HEK293 (cell line): ENCODE measurements around the gene AJM1.

Experiments
- GLI2 ChIP-seq: fragments of 450-650 bp; formaldehyde crosslinking; IDR thresholded peaks from 2 replicates; pipeline ENCODE4; 2017; ENCODE audit warnings: missing biosample characterization, missing genetic modification characterization, low read depth, borderline replicate concordance
- HOXC10 ChIP-seq: sonication (generic); formaldehyde crosslinking; IDR thresholded peaks from 2 replicates; pipeline ENCODE4 v1.8.1; 2023; ENCODE audit warnings: mild to moderate bottlenecking, missing genetic modification reagents
- SP2 ChIP-seq: fragments of 450-650 bp; formaldehyde crosslinking; IDR thresholded peaks from 2 replicates; pipeline ENCODE4 v1.5.1; 2016; ENCODE audit warnings: missing biosample characterization, missing genetic modification characterization
- SP3 ChIP-seq: fragments of 450-650 bp; formaldehyde crosslinking; IDR thresholded peaks from 2 replicates; pipeline ENCODE4 v1.5.1; 2016; ENCODE audit warnings: missing biosample characterization, missing genetic modification characterization
- ZBTB20 ChIP-seq: fragments of 450-650 bp; formaldehyde crosslinking; IDR thresholded peaks from 2 replicates; pipeline ENCODE4 v1.5.1; 2016; ENCODE audit warnings: missing biosample characterization, missing genetic modification characterization
- ZFP37 ChIP-seq: fragments of 450-650 bp; formaldehyde crosslinking; IDR thresholded peaks from 2 replicates; pipeline ENCODE4 v1.5.1; 2016; ENCODE audit warnings: missing biosample characterization, missing genetic modification characterization
- ZNF132 ChIP-seq: fragments of 450-650 bp; formaldehyde crosslinking; IDR thresholded peaks from 2 replicates; pipeline ENCODE4 v1.5.1; 2017; ENCODE audit warnings: missing biosample characterization, missing genetic modification characterization, borderline replicate concordance
- ZNF175 ChIP-seq: fragments of 450-650 bp; formaldehyde crosslinking; IDR thresholded peaks from 2 replicates; pipeline ENCODE4 v1.5.1; 2016; ENCODE audit warnings: missing biosample characterization, missing genetic modification characterization
- ZNF221 ChIP-seq: fragments of 450-650 bp; formaldehyde crosslinking; IDR thresholded peaks from 2 replicates; pipeline ENCODE4 v1.5.1; 2017; ENCODE audit warnings: missing biosample characterization, missing genetic modification characterization, borderline replicate concordance
- ZNF223 ChIP-seq: fragments of 450-650 bp; formaldehyde crosslinking; IDR thresholded peaks from 2 replicates; pipeline ENCODE4 v1.5.1; 2016; ENCODE audit warnings: missing biosample characterization, missing genetic modification characterization
- ZNF335 ChIP-seq: fragments of 450-650 bp; formaldehyde crosslinking; conservative IDR thresholded peaks from 2 replicates; pipeline ENCODE4 v1.5.1; 2016; ENCODE audit warnings: missing biosample characterization, missing genetic modification characterization
- ZNF341 ChIP-seq: fragments of 450-650 bp; formaldehyde crosslinking; IDR thresholded peaks from 2 replicates; pipeline ENCODE4; 2016; ENCODE audit warnings: low read depth, missing biosample characterization, missing genetic modification characterization
- ZNF654 ChIP-seq: fragments of 450-650 bp; formaldehyde crosslinking; IDR thresholded peaks from 2 replicates; pipeline ENCODE4 v1.5.1; 2016; ENCODE audit warnings: low read depth, missing biosample characterization, missing genetic modification characterization
- ZNF677 ChIP-seq: fragments of 450-650 bp; IDR thresholded peaks from 2 replicates; pipeline ENCODE4 v1.5.0; 2018; ENCODE audit warnings: missing biosample characterization, mild to moderate bottlenecking, missing genetic modification characterization, moderate library complexity
- ZNF76 ChIP-seq: fragments of 450-650 bp; formaldehyde crosslinking; IDR thresholded peaks from 2 replicates; pipeline ENCODE4; 2016; ENCODE audit warnings: low read depth, missing biosample characterization, missing genetic modification characterization, borderline replicate concordance
- ZNF776 ChIP-seq: fragments of 450-650 bp; formaldehyde crosslinking; IDR thresholded peaks from 2 replicates; pipeline ENCODE4 v1.5.0; 2017; ENCODE audit warnings: missing biosample characterization, missing genetic modification characterization, borderline replicate concordance
- ZSCAN16 ChIP-seq: fragments of 450-650 bp; formaldehyde crosslinking; IDR thresholded peaks from 2 replicates; pipeline ENCODE4 v1.5.1; 2016; ENCODE audit warnings: missing biosample characterization, missing genetic modification characterization
- TF ChIP-seq, protein P1 (sequence below): fragments of 450-650 bp; formaldehyde crosslinking; conservative IDR thresholded peaks from 2 replicates; pipeline ENCODE4 v1.5.1; 2016; ENCODE audit warnings: low read depth, missing biosample characterization, missing genetic modification characterization
- TF ChIP-seq, protein P2 (sequence below): fragments of 450-650 bp; formaldehyde crosslinking; IDR thresholded peaks from 2 replicates; pipeline ENCODE4 v1.5.1; 2016; ENCODE audit warnings: missing biosample characterization, missing genetic modification characterization, low read depth
- TF ChIP-seq, protein P3 (sequence below): fragments of 450-650 bp; formaldehyde crosslinking; IDR thresholded peaks from 2 replicates; pipeline ENCODE4 v1.5.1; 2016; ENCODE audit warnings: missing biosample characterization, missing genetic modification characterization
- TF ChIP-seq, protein P4 (sequence below): fragments of 450-650 bp; formaldehyde crosslinking; IDR thresholded peaks from 2 replicates; pipeline ENCODE4 v1.5.1; 2017; ENCODE audit warnings: missing biosample characterization, mild to moderate bottlenecking, missing genetic modification characterization, moderate library complexity

AJM1 gene

DNA sequence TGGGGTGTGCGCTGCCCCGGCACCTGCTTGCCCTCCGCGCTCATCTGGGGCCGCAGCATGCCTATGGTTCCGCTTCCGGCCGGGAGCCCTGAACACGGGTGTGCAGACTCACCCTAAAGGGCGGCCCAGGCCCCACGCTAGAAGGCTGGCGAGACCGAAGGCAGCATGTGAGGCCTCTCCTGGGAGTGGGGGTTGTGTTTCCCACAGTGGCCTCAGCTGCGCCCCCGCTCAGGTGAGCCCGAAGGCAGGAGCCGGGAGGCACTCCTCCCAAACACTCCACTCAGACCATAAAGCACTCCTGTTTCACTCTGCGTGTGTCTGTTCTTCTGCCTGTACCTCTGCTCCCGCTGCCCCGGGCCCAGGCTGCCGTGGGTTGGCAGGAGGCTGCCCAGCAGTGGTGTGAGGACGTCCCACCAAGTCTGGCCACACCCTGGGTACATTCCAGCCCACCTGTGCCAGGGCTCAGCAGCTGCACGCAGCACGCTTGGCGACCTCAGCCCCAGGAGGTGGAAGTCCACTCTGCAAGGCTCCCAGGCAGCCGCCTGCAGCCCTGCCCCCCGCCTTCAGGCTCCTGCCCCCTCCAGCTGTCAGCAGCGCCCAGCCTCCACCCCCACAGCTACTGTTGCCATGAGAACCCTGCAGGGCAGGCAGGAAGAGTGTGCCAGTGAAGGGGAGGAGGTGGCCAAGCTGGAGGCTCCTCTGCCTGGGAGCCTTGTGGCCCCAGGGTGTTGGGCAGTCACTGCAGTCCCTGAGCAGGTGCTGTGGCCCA lies 1.2 kb upstream of the AJM1 start (continued):
- TF ChIP-seq, protein P1, sequence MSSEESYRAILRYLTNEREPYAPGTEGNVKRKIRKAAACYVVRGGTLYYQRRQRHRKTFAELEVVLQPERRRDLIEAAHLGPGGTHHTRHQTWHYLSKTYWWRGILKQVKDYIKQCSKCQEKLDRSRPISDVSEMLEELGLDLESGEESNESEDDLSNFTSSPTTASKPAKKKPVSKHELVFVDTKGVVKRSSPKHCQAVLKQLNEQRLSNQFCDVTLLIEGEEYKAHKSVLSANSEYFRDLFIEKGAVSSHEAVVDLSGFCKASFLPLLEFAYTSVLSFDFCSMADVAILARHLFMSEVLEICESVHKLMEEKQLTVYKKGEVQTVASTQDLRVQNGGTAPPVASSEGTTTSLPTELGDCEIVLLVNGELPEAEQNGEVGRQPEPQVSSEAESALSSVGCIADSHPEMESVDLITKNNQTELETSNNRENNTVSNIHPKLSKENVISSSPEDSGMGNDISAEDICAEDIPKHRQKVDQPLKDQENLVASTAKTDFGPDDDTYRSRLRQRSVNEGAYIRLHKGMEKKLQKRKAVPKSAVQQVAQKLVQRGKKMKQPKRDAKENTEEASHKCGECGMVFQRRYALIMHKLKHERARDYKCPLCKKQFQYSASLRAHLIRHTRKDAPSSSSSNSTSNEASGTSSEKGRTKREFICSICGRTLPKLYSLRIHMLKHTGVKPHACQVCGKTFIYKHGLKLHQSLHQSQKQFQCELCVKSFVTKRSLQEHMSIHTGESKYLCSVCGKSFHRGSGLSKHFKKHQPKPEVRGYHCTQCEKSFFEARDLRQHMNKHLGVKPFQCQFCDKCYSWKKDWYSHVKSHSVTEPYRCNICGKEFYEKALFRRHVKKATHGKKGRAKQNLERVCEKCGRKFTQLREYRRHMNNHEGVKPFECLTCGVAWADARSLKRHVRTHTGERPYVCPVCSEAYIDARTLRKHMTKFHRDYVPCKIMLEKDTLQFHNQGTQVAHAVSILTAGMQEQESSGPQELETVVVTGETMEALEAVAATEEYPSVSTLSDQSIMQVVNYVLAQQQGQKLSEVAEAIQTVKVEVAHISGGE (tag by site-specific recombination): no peak
- no peak for TF ChIP-seq ZNF175
- 0 out of 2 replicates have a peak, but pooled peaks have one; percentile 0 for TF ChIP-seq ZFP37
- TF ChIP-seq ZNF776 (tag by site-specific recombination): no peak
- TF ChIP-seq ZNF677 (tag by site-specific recombination): no peak
- TF ChIP-seq, protein P2, sequence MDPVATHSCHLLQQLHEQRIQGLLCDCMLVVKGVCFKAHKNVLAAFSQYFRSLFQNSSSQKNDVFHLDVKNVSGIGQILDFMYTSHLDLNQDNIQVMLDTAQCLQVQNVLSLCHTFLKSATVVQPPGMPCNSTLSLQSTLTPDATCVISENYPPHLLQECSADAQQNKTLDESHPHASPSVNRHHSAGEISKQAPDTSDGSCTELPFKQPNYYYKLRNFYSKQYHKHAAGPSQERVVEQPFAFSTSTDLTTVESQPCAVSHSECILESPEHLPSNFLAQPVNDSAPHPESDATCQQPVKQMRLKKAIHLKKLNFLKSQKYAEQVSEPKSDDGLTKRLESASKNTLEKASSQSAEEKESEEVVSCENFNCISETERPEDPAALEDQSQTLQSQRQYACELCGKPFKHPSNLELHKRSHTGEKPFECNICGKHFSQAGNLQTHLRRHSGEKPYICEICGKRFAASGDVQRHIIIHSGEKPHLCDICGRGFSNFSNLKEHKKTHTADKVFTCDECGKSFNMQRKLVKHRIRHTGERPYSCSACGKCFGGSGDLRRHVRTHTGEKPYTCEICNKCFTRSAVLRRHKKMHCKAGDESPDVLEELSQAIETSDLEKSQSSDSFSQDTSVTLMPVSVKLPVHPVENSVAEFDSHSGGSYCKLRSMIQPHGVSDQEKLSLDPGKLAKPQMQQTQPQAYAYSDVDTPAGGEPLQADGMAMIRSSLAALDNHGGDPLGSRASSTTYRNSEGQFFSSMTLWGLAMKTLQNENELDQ (tag by site-specific recombination): no peak
- TF ChIP-seq ZNF654 (tag by site-specific recombination): no peak
- no peak for TF ChIP-seq ZNF132 (tag by site-specific recombination)
- 0 out of 2 replicates have a peak, but pooled peaks have one; percentile 24 for TF ChIP-seq ZBTB20 (tag by site-specific recombination)
- TF ChIP-seq, protein P3, sequence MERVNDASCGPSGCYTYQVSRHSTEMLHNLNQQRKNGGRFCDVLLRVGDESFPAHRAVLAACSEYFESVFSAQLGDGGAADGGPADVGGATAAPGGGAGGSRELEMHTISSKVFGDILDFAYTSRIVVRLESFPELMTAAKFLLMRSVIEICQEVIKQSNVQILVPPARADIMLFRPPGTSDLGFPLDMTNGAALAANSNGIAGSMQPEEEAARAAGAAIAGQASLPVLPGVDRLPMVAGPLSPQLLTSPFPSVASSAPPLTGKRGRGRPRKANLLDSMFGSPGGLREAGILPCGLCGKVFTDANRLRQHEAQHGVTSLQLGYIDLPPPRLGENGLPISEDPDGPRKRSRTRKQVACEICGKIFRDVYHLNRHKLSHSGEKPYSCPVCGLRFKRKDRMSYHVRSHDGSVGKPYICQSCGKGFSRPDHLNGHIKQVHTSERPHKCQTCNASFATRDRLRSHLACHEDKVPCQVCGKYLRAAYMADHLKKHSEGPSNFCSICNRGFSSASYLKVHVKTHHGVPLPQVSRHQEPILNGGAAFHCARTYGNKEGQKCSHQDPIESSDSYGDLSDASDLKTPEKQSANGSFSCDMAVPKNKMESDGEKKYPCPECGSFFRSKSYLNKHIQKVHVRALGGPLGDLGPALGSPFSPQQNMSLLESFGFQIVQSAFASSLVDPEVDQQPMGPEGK (tag by site-specific recombination): peak; percentile 91
- TF ChIP-seq ZNF221: no peak
- TF ChIP-seq SP2 (tag by site-specific recombination): peak; percentile 48
- TF ChIP-seq ZNF223 (tag by site-specific recombination): peak; percentile 79
- TF ChIP-seq SP3 (tag by site-specific recombination): peak; percentile 52
- no peak for TF ChIP-seq ZSCAN16 (tag by site-specific recombination)
- TF ChIP-seq ZNF341 (tag by site-specific recombination): peak; percentile 76
- TF ChIP-seq, protein P4, sequence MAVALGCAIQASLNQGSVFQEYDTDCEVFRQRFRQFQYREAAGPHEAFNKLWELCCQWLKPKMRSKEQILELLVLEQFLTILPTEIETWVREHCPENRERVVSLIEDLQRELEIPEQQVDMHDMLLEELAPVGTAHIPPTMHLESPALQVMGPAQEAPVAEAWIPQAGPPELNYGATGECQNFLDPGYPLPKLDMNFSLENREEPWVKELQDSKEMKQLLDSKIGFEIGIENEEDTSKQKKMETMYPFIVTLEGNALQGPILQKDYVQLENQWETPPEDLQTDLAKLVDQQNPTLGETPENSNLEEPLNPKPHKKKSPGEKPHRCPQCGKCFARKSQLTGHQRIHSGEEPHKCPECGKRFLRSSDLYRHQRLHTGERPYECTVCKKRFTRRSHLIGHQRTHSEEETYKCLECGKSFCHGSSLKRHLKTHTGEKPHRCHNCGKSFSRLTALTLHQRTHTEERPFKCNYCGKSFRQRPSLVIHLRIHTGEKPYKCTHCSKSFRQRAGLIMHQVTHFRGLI: peak; percentile 60
- TF ChIP-seq ZNF76 (tag by site-specific recombination): no peak
- TF ChIP-seq GLI2: no peak
- TF ChIP-seq HOXC10 (CRISPR knock-in tag): no peak
- TF ChIP-seq ZNF335: peak; percentile 88
